ENCODE data around the gene HOXC12. TPM values are rescaled to one million over a fixed set of nuclear protein-coding genes. Genes with fewer than 3 reads are reported as not detected.

Gene HOXC12
- total RNA-seq, 1 donor from 2014 or later, result not detected

DNA sequence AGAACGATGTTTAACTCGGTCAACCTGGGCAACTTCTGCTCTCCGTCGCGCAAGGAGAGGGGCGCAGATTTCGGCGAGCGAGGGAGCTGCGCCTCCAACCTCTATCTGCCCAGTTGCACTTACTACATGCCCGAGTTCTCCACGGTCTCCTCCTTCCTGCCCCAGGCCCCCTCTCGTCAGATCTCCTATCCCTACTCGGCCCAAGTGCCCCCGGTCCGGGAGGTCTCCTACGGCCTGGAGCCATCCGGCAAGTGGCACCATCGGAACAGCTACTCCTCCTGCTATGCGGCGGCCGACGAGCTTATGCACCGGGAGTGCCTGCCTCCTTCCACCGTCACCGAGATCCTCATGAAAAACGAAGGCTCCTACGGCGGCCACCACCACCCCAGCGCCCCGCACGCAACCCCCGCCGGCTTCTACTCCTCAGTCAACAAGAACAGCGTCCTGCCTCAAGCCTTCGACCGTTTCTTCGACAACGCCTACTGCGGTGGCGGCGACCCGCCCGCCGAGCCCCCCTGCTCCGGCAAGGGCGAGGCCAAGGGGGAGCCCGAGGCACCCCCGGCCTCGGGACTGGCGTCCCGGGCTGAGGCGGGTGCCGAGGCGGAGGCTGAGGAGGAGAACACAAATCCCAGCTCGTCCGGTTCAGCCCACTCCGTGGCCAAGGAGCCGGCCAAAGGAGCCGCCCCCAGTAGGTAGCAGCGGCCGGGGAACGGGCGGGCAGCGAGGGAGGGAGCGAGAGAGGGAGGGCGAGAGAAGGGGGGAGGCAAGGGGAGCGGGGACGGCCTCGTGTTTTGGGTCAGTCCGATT lies 18.7 kb downstream of the HOXC12 start:
- no peak for DNase-seq

GRCh38 chr12:53974084-53975063 lies 19.7 kb downstream of the HOXC12 start, which contains the start of gene HOTAIR:
Gene HOTAIR (minus strand): TSS chr12:53974954.
- no peak for DNase-seq

- DNase-seq, result no peak
Observed at GRCh38 chr12:53975064-53975471, 20.4 kb downstream of the HOXC12 start.

DNA sequence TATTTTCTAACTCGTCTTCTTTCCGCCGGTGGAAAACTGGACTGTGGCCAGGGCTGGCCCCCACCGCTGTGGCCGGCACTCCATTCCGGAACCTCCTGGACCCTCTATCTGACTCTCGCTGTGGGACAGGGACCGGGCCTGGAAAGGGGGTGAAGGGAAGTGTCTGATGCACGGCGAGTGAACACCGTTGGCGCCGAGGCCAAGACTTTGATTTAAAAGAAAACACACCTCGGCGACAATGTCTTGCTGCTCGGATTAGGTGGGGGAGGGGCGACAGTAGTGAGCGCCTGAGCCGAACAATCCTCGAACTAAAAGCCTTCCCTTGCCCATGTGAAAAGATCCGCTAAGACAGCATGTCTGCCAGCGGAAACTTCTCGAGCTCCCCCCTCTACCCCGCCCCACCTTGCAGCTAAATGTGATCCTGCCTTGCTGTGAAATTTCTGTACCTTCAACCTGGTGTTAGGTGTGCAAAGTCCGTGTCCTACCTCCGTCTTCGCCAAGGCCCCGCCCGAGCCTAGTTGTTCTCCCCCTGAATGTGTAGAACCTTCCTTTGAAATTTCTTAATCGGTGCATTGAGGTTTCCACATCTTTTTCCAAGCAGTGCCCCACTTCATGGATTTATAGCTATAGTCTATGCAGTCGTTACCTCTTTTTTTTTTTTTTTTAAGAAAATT lies 20.9 kb downstream of the HOXC12 start:
- no peak for DNase-seq

DNA sequence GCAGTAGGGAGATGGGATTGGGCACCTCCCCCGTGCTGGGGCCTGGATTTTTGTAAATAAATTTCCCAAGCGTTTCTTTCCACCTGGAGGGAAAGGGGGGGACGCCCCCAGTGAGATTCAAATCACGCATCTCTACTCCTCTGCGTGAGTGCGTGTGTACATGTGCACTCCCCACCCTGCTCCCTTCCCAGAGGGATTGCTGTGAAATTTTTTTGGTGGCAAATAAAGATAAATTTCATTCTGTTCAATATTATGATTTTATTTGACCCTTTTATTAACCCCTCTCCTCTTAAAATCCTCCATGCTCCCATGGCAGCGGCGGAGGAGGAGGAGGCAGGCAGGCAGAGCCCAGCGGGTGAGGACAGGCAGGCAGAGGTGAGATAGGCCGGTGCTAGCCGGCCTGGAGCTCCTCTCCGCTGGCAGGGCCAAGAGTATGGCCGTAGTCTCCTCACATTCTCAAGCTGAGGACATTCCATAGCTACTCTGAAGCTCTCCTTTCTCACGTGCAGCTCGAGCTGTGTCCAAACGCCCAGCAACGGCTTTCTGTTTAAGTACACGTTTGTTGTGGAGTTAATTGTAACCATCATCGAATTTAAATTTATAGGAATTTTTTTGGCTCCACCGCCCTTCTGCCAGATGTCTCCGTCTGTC lies 21.6 kb downstream of the HOXC12 start:
- no peak for DNase-seq

- no peak for DNase-seq
Observed at GRCh38 chr12:53976823-53977595, 22.3 kb downstream of the HOXC12 start.

GRCh38 chr12:53977596-53978445 lies 23.1 kb downstream of the HOXC12 start:
- no peak for DNase-seq

DNA sequence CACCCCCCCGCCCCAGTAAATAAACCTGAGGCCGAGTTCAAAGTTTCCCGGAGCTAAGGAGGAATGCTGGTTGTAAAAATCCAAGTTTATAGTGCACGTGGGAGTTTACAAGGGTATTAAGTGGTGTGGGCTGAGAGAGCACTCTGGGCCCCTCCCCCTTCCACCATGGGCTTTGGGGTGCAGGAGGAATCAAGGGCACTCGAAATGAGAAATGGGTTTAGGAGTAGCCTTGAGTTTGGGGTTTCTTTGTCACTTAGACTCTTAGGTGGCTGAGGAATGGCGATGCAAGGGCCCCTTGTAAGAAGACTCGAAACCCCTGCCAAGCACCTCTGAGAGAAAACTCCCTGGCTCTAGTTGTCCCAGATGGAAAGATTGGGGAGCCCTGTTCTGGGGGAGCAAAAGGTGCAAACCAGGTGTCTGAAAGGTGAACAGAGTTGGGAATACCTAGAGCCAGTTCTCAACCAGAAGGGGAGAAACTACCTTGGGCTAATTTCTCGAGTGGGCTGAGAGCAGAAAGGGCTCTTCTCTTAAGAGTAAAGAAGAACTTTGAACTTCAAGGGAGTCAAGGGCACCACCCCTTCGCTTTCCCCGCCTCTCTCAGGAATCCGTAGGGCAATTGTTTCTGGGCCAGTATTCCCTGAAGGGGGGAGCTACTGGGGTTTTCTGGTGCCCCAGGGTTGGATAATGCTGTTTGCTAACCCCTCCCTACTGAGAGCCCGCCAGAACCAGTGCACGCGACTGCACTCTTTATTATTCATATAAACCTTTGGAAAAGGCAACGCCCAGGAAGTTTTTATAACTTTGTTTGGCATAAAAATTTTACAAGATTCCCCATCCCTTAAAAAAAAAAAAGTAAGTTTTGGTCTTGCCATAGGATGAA lies 24.0 kb downstream of the HOXC12 start:
- no peak for DNase-seq

DNA sequence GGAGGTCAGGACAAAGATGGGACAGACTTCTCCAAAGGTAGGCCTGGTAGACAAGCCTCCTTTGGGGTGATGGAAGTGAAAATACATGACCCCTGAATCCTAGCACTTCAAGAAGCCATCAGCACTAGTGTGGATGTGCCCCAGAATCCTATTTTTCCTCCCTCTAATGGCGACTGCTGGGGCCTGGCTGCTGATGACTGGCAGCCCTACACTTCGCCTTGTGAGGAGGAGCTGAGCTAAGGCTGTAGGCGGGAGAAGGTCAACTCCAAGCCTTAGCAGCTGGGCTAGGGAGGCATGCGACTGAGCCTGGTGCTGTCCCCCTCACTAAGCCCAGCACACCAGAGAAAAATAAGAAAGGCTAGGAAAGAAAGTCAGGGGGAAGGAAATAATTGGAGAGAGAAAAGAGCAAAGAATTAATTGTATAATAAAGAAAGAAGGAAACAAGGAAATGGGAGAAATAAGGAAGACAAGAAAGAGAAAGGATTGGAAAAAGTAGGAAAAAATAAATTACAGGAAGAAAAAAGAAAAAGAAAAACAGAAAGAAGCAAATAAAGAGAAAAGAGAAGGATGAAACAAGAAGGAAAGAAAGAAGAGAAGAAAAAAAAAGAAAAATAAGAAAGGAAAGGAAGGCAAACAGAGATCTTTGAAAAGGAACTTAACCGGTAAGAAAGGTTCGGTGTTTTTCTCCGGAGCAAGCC lies 25.6 kb downstream of the HOXC12 start:
- no peak for DNase-seq

GRCh38 chr12:53980802-53981496 lies 26.2 kb downstream of the HOXC12 start:
- DNase-seq, result no peak

GRCh38 chr12:53981634-53982565 lies 27.2 kb downstream of the HOXC12 start:
- DNase-seq, result no peak

GRCh38 chr12:53982648-53983567 lies 28.2 kb downstream of the HOXC12 start:
- no peak for DNase-seq

DNA sequence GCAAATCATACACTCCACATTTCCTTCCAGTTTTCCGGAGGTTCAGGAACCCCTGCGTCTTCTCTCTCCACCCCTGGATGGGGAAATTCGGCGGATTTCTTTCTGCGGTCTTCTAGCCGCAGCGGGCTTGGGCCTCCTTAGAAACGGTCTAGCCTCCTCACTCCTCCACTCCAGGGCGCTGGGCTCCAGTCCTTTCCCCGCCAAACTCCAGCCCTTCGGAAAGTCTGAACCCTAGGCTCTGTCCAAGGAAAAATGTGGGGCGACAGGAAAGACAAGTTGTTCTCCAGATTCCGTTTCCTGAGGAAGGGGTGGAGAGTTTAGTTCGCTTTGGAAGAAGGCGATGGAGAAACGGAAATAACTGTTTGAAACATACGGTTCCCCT lies 28.9 kb downstream of the HOXC12 start:
- no peak for DNase-seq

GRCh38 chr12:53983950-53984572 lies 29.4 kb downstream of the HOXC12 start:
- no peak for DNase-seq

- peak; percentile 82 for DNase-seq
Observed at GRCh38 chr12:53984901-53985691, 30.4 kb downstream of the HOXC12 start, which contains the start of gene HOXC10. Gene HOXC10 (plus strand): TSS chr12:53985146. CDS start chr12:53985260, 114 bp downstream.

Data from dermis blood vessel endothelial cell (primary cell).